H7 (cell line): ENCODE measurements around the gene CPHXL. TPM values are rescaled to one million over a fixed set of nuclear protein-coding genes. Genes with fewer than 3 reads are reported as not detected.
A peak's percentile ranks its signal among the peaks of the same experiment; 100 is the strongest.

Experiments used
- DNase-seq: peaks from one replicate; pipeline ENCODE4 v3.0.0; 2012
- H3K27me3 ChIP-seq: 2 replicates; pipeline ENCODE4 v1.6.0; 2011; ENCODE audit warnings: mild to moderate bottlenecking, low read length; ENCODE audit not compliant: control insufficient read depth, insufficient read depth
- H3K36me3 ChIP-seq: replicated peaks from 2 replicates; pipeline ENCODE4 v1.5.1; 2011; ENCODE audit warnings: low read length; ENCODE audit not compliant: control insufficient read depth, insufficient read depth
- H3K4me3 ChIP-seq: 2 replicates; pipeline ENCODE4 v1.5.1; 2011; ENCODE audit warnings: low read depth, mild to moderate bottlenecking, control low read depth, low read length, moderate library complexity; ENCODE audit not compliant: insufficient read depth
- total RNA-seq: library from RNA; depleted of rRNA; stranded (reverse); fragments of >200 nt; shearing (Covaris generic); gene quantifications from 2 replicates; pipeline ENCODE4 v1.2.3, GENCODE V29; 2014

Gene CPHXL
- total RNA-seq, 1 experiment from 2014 or later = not detected

- no peak overlapping the region for H3K4me3 ChIP-seq
- no peak for DNase-seq
- no peaks in the 10 kb centered on the region for H3K27me3 ChIP-seq
- H3K36me3 ChIP-seq = no peaks in the 10 kb centered on the region
Measured at GRCh38 chr16:75733305-75734211, 7.3 kb upstream of the CPHXL start.

- no peak for DNase-seq
- Histone ChIP-seq H3K36me3 (no peaks in the 10 kb centered on the region), H3K4me3 (no peak overlapping the region), H3K27me3 (no peaks in the 10 kb centered on the region)
Measured at GRCh38 chr16:75732871-75733270, 6.6 kb upstream of the CPHXL start.

GRCh38 chr16:75727221-75727620, 931 bp upstream of the CPHXL start:
- H3K4me3 ChIP-seq = no peak overlapping the region
- no peak for DNase-seq
- no peaks in the 10 kb centered on the region for H3K27me3 ChIP-seq
- H3K36me3 ChIP-seq = no peaks in the 10 kb centered on the region

GRCh38 chr16:75718452-75718851, 7.8 kb downstream of the CPHXL start:
- no peak for DNase-seq
- Histone ChIP-seq H3K4me3 (no peak overlapping the region), H3K36me3 (no peaks in the 10 kb centered on the region), H3K27me3 (no peaks in the 10 kb centered on the region)

GRCh38 chr16:75714661-75715060, 11.6 kb downstream of the CPHXL start:
- H3K27me3 ChIP-seq = no peaks in the 10 kb centered on the region
- no peak for DNase-seq
- H3K4me3 ChIP-seq = no peak overlapping the region
- H3K36me3 ChIP-seq = no peaks in the 10 kb centered on the region

- H3K4me3 ChIP-seq = no peak overlapping the region
- no peak for DNase-seq
- no peaks in the 10 kb centered on the region for H3K36me3 ChIP-seq
- no peaks in the 10 kb centered on the region for H3K27me3 ChIP-seq
Measured at GRCh38 chr16:75710344-75710743, 15.9 kb downstream of the CPHXL start.

GRCh38 chr16:75703306-75703705, 23.0 kb downstream of the CPHXL start:
- no peak for DNase-seq
- Histone ChIP-seq H3K27me3 (no peaks in the 10 kb centered on the region), H3K36me3 (no peaks in the 10 kb centered on the region), H3K4me3 (no peak overlapping the region)

- no peaks in the 10 kb centered on the region for H3K27me3 ChIP-seq
- DNase-seq = no peak
- no peak overlapping the region for H3K4me3 ChIP-seq
Measured at GRCh38 chr16:75702242-75702641, 24.0 kb downstream of the CPHXL start.

GRCh38 chr16:75701361-75701760, 24.9 kb downstream of the CPHXL start, which contains the start of gene DUXB:
TSS of gene DUXB (minus strand) at chr16:75701461. CDS start at chr16:75701418, 43 bp downstream.
- no peaks in the 10 kb centered on the region for H3K27me3 ChIP-seq
- no peak within 1 kb of the TSS for H3K4me3 ChIP-seq
- no peaks in the 10 kb centered on the region for H3K36me3 ChIP-seq
- no peak for DNase-seq

More at GRCh38 chr16:75702242-75702641, 24.0 kb downstream of the CPHXL start:
- no peaks in the 10 kb centered on the region for H3K36me3 ChIP-seq

GRCh38 chr16:75697571-75697970, 28.7 kb downstream of the CPHXL start:
- H3K36me3 ChIP-seq = no peaks in the 10 kb centered on the region
- H3K27me3 ChIP-seq = no peaks in the 10 kb centered on the region
- DNase-seq = no peak
- H3K4me3 ChIP-seq = no peak overlapping the region

- DNase-seq = peak; percentile 54
- Histone ChIP-seq H3K4me3 (no peak overlapping the region), H3K27me3 (no peaks in the 10 kb centered on the region), H3K36me3 (no peaks in the 10 kb centered on the region)
Measured at GRCh38 chr16:75695708-75696107, 30.6 kb downstream of the CPHXL start.

- no peaks in the 10 kb centered on the region for H3K27me3 ChIP-seq
- H3K36me3 ChIP-seq = no peaks in the 10 kb centered on the region
- H3K4me3 ChIP-seq = no peak overlapping the region
- DNase-seq = no peak
Measured at GRCh38 chr16:75687361-75687760, 38.9 kb downstream of the CPHXL start.

GRCh38 chr16:75682308-75682707, 44.0 kb downstream of the CPHXL start:
- DNase-seq = no peak
- Histone ChIP-seq H3K27me3 (no peaks in the 10 kb centered on the region), H3K4me3 (no peak overlapping the region), H3K36me3 (no peaks in the 10 kb centered on the region)

GRCh38 chr16:75679366-75679765, 46.9 kb downstream of the CPHXL start:
- DNase-seq = no peak
- Histone ChIP-seq H3K36me3 (no peaks in the 10 kb centered on the region), H3K27me3 (no peaks in the 10 kb centered on the region), H3K4me3 (no peak overlapping the region)

GRCh38 chr16:75676909-75677308, 49.4 kb downstream of the CPHXL start, which contains the start of gene CPHXL2:
TSS of gene CPHXL2 (minus strand) at chr16:75677009. CDS start at chr16:75676999, 10 bp downstream.
- H3K27me3 ChIP-seq = no peaks in the 10 kb centered on the region
- H3K36me3 ChIP-seq = no peaks in the 10 kb centered on the region
- DNase-seq = no peak
- no peak within 1 kb of the TSS for H3K4me3 ChIP-seq
